ENCODE data around the gene NMS.
"Not testable (repeated sequence)": the region's sequence is repeated elsewhere in the genome, so short reads cannot be mapped to it uniquely, and the experiment has no call there.

The NMS gene, protein sequence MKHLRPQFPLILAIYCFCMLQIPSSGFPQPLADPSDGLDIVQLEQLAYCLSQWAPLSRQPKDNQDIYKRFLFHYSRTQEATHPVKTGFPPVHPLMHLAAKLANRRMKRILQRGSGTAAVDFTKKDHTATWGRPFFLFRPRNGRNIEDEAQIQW

DNA sequence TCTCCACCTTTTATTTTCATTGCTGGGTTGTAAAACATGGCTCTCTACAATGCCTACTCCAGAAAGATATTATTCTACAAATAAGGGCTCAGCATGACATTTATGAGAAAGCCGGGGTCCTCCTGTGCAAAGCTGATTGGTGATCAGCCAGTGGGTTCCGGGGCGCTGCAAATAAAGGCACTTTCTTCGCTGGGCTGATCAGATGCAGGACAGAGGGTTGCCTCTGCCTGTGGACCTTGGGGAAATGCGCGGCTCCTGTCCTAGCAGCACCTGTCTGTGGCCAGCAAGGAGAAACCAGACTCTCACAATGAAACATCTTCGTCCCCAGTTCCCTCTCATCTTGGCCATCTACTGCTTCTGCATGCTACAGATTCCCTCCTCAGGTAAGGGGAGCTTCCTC is at the start of gene NMS:
Gene NMS, plus strand, starts transcription at position 301 of the 400 bp plus-strand sequence. Its CDS starts 7 bp downstream, at position 308.
- no peak for DNase-seq

DNA sequence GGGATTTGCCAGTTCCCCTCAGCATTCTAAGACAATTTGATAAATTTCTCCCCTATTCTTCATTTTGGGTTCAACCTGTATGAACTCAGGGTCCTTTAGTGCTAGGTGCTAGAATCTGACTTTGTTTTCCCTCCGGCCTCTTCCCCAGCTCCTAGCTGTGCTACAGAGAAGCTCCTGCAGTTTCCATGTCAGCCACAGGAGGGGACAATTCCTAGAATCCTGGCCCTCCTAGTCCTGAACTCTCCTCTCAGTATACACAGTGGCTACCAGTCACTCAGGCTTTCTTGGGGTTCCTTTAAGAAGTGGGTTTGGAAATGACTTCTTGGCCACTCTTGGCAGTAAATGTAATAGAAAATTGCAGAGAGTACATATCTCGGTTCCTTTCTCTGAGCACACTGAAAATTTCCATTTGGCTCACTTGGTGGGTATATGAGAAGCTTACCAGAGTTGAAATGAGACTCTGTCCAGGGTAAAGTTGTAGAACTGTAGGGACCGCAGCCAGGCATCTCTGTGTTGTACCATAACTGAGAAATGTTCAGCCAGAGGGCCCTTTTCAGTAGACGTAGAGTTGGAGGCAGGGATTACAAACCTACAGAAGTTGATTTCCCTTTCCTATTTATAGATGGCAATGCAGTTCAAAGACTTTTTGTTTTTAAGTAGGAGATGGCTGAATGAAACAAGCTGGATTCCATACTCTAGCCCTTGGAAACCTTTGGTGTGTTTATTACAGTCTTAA is 47.8 kb upstream of the NMS start:
- no peak for DNase-seq

DNA sequence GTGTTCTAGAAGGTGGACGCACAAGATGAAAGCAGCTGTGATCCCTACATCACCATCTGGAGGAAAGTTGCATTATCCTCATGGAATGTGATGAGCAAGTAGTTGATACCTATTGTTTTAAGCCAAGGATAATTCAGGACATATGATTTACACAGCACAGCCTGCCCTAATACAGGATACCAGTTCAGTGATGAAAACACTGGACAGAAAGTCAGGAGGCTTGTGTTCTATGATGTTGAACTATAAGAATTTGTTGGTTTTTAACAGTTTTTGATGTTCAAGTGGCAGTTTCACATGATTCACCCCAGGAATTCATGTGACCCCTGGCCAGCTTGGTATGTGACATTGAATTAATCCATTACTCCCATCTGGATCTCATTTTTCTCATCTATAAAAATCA is 46.7 kb upstream of the NMS start:
- DNase-seq: no peak

DNA sequence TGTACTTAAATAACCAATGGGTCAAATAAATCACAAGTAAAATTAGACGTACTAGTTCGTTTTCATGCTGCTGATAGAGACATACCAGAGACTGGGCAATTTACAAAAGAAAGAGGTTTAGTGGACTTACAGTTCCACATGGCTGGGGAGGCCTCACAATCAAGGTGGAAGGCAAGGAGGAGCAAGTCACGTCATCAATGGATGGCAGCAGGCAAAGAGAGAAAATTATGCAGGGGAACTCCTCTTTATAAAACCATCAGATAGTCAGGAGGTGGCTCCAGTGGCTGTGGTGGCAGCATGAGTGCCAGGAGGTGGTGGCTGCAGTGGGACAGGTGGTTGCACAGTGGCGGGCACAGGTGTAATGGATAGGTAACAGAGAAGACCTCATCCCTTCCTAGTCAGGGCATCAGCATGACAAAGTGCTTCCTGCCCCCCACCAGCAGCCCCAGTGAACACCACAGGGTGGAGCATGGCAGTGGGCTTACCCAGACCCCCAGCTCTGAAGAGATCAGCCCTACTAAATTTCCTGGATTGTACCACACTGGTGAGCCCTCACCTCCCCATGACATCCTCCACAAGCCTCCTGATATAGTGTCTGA is 45.9 kb upstream of the NMS start:
- no peak for DNase-seq

GRCh38 chr2:100425107-100425506 is 45.2 kb upstream of the NMS start:
- no peak for DNase-seq

GRCh38 chr2:100425573-100426383 is 44.5 kb upstream of the NMS start:
- no peak for DNase-seq

DNA sequence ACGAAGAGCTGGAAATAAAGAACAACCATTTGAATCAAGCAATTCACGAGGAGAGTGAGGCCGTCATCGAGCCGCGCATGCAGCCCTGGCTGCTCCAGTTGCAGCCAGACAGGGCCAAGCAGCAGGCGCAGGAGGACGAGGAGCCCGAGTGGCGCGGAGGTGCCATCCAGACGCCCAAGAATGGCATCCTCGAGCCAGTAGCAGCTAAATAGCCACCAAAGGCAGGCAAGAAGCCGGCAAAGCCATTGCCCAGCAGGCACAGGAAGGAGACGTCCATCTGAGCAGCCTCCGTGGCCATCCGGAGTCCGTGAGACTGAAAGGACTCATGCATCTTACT is 43.9 kb upstream of the NMS start:
- DNase-seq: no peak

DNA sequence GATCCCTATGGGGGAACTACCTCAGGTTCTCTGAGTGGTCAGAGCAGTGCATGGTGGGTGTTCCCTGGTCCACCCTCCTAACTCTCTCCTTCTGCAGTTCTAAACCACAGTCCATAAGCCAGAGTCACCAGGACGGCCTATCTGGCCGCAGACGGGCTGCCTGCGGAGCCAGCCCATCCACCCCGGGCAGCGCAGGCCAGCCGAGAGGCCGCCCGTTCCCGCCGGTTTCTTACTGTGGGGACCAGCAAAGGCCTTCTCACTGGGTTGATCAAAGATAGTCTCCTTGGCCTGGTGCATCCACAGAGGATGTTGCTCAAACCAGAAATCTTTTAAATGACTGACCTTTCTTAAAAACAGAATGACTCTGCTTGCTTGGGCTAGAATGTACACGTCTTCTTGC is 43.2 kb upstream of the NMS start:
- DNase-seq: no peak

GRCh38 chr2:100427627-100428258 is 42.5 kb upstream of the NMS start:
- no peak for DNase-seq

- no peak for DNase-seq
These were observed 40.6 kb upstream of the NMS start for GRCh38 chr2:100429726-100430125.

- no peak for DNase-seq
These were observed 32.5 kb upstream of the NMS start for GRCh38 chr2:100437751-100438150.

DNA sequence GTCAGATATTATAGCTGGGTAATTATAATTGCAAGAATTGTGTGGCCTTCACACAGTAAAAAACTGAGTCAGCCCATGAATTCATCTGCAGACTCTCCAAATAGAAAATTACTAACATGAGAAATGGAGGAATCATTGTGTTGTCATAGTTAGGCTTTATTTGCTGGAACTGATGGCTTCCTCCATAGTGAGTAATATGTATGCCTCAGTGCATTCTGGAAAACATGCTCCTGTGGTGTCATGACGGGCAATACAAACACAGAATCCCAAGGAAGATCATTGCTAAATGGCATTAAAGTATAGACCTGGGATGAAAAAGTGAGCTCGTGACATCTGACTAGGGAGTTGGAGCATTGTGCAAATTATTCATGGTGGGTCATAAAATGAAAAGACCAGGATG is 23.6 kb upstream of the NMS start:
- DNase-seq: no peak

DNA sequence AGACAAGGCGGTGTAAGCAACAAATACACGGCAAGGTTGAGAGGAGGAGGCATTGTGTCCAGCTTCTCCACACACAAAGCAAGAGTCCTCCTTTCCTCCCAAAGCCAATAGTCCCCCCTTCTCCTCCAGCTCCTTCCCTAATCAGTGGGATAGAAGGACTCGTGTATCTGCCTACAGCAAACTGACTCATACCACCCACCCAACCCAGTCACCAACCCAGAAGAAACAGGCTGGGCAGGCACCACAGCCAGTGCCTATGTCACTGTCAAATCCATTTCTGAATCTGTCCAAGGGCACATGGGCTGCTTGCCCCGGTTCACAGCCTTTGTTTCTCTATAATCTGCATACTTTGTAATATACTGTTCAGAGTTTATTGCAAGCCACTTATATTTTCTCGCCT is 19.2 kb upstream of the NMS start:
- DNase-seq: no peak

- no peak for DNase-seq
These were observed 18.5 kb upstream of the NMS start for GRCh38 chr2:100451734-100452133.

GRCh38 chr2:100453853-100454252 is 16.4 kb upstream of the NMS start:
- DNase-seq: no peak

DNA sequence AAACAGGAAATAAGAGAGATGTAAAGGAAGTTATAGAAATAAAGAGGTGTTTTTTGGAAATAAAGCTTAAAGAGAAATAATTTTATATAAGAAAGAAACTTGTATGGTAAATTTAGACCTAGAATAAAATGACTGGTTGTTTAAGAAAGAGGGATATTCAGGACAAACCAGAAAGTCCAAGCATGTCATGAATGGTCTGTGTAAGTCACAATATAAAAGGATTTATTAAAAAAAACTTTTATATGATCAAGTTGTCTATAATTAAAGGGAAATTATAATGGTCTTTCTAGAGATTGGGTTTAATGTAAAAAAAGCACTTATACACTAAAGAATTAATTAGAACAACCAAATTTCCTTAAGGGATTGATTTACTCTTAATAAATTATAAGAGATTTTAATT is 13.9 kb upstream of the NMS start:
- DNase-seq: not testable (repeated sequence)

DNA sequence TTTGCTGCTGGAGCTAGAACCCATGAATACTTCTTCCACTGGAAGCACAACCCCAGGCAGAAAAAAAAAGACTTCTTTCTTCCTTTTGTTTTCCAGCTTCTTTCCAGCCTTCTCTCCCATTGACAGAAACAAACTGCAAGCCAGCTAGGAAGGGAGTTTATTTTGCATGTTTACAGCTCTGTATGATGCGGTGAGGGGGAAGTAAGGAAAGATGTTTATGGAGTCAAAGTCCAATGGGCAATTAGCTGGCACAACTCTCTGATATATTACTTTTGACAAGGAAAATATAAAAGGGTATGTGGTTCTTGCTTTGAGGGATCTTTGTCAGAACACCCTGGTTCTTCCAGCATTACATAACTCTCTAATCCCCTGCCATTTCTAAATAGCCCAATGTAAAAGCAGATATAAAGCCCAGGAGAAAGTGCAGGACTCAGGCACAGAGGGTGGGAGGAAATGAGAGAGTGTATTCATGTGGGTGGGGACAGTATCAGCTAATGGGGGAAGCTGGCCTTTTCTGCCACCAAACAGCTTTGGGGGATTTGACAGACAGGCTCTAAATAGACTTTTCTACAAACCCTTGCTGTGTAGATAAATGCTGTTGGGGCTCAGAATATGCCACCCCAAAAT is 9.3 kb upstream of the NMS start:
- DNase-seq: no peak

DNA sequence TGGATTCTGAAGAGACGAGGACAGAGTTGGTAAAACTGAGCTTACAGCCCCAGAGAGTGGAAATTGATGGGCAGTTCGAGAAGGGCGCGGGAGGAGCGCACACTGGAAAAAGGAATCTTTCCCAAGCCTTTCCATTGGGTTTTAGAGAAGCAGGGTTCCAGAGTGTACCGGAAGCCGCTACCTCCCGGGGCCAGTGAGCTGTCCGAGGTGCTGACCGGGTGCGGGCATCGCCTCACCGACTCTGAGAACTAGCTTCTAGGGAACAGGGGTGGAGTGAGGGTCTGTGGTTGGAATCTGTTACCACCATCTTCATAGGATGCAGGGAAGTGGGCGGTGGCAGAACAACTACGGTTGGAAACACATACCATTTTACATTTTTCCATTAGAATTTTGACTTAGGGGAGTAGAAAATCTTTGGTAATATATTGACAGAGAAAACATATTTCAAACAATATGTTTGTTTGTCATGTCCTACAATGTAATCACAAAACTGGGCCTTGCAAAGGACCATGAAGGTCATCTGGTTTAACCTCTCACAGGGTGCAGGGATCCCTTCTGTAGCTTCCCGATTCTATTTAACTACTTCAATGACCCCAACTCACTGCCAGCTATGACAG is 724 bp downstream of the NMS start:
- no peak for DNase-seq

DNA sequence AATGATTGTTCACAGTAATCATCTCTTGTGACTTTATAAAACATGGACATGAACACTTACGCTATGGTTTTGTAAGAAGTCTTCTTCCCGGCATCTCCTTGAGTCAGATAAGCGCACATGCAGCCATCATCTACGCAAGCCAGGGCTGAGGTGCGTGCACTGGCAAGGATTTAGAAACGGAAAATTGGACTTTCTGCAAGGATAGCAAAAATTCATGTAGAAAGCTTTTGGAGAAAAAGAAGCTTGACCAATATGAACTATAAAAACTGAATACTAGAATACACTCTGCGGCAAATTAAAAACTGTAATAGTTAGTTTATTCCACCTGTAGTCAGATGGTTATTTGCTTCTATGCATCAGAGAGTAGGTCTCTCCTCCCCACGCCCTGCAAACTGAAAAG is 6.3 kb downstream of the NMS start:
- DNase-seq: no peak

DNA sequence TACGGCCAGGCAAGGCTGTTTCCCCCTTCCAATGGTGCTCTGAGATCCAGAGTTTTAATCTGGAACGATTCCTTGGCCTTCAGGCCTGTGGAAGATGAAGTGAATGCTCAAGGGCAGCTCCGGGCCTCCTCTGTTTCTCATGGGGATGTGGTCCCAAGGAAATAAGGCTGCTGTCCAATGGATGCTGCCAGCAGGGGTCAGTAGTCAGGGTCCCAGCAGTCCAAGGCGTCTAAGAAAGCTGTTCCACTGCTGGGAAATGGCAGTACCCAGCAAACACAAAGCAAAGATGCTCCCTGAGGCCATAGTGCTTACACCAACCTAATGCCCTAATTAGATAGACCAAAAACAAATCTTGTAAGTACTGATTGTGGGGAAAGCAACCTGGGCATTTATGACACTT is 12.5 kb downstream of the NMS start:
- DNase-seq: no peak

DNA sequence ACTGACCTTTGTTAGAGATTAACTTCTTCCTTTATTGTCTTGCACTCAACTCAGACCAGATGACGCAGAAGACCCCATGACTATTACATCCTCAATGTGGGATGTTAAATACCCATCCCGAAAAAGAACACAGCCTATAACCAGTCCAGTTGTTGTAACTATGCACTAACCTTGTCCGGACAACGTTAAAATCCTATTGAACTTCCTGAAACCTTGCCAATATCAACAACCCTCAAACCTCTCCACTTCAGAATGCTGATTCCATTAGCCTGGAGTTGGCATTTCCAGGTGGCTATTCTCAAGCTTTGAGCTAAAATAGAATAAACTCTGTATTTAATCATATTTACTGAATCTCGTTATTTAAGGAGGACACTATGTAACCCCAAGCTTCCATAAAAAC is 13.6 kb downstream of the NMS start:
- no peak for DNase-seq

- DNase-seq: no peak
These were observed 14.1 kb downstream of the NMS start for GRCh38 chr2:100484390-100484789.

All from NCI-H2227 treated with DMSO at 0.1 percent for 48 hours (cell line).